Upper lobe of right lung (tissue), 1 donor: ENCODE measurements around the gene HAL. TPM values are rescaled to one million over a fixed set of nuclear protein-coding genes. Genes with fewer than 3 reads are reported as not detected.

Source experiments
- ATAC-seq: fragments of 200-7000 bp; cut with Tn5 transposase; one replicate; pipeline ENCODE4 v1.9.1; 2020; ENCODE audit warnings: mild to moderate bottlenecking, moderate library complexity
- DNase-seq: peaks from one replicate; pipeline ENCODE4 v3.0.0-alpha.2; 2020
- H3K27ac ChIP-seq: fragments of 200-600 bp; one replicate; pipeline ENCODE4 v1.8.0; 2022
- H3K27me3 ChIP-seq: fragments of 200-600 bp; one replicate; pipeline ENCODE4 v1.8.0; 2022; ENCODE audit warnings: mild to moderate bottlenecking
- H3K36me3 ChIP-seq: fragments of 200-600 bp; one replicate; pipeline ENCODE4 v1.8.0; 2022
- H3K4me1 ChIP-seq: fragments of 200-600 bp; one replicate; pipeline ENCODE4 v1.8.0; 2022
- H3K4me3 ChIP-seq: fragments of 200-600 bp; one replicate; pipeline ENCODE4 v1.8.0; 2022; ENCODE audit warnings: mild to moderate bottlenecking
- H3K9me3 ChIP-seq: fragments of 200-600 bp; one replicate; pipeline ENCODE4 v1.8.0; 2022
- CTCF ChIP-seq: fragments of 200-600 bp; IDR thresholded peaks from one replicate; pipeline ENCODE4 v1.8.0; 2022; ENCODE audit warnings: antibody characterized with exemption
- intact Hi-C: fragments of 100-400 bp; cut with DNase I; formaldehyde crosslinking; loops from one replicate; pipeline ENCODE4 v1.11.0; 2022
- long read RNA-seq: library from polyadenylated mRNA; unstranded; transcript quantifications from one replicate; pipeline ENCODE4 v2.0.0, GENCODE V29; 2021
- total RNA-seq: library from RNA; stranded (reverse); fragmentation: NEBNext Ultra II Directional; extraction: Animal tissue kit (Norgen Biotek cat#: 25700); gene quantifications from one replicate; pipeline ENCODE4 v1.2.1, GENCODE V29; 2021
- donor health status: DM: no; HTN: yes; CAD: no; lungs with severe emphysema.

Gene HAL
- 6.2 TPM for total RNA-seq
- long read RNA-seq, partial matches to known transcripts = 4 of 7 reads
- long read RNA-seq, other reads (novel, unspliced or antisense) = 3 of 7 reads

GRCh38 chr12:95996034-95996658 lies at the start of gene HAL:
Gene HAL (minus strand): TSS chr12:95996344. CDS start chr12:95995910, 434 bp downstream.
- H3K4me1 ChIP-seq = peaks cover 23% of the 10 kb centered on the region
- peak; percentile 77 for ATAC-seq
- TF ChIP-seq CTCF = no peak
- intact Hi-C loops = no loop called here
- peak; percentile 67 for DNase-seq
- peaks cover 15% of the 10 kb centered on the region for H3K36me3 ChIP-seq
- no peaks in the 10 kb centered on the region for H3K27me3 ChIP-seq
- no peaks in the 10 kb centered on the region for H3K9me3 ChIP-seq
- H3K27ac ChIP-seq = peak within 1 kb of the TSS; percentile 43
- no peak within 1 kb of the TSS for H3K4me3 ChIP-seq

- Histone ChIP-seq H3K9me3 (no peaks in the 10 kb centered on the region), H3K36me3 (no peaks in the 10 kb centered on the region), H3K27ac (peak overlapping the region; percentile 79), H3K27me3 (no peaks in the 10 kb centered on the region), H3K4me1 (peaks cover 45% of the 10 kb centered on the region), H3K4me3 (no peak overlapping the region)
- TF ChIP-seq CTCF = no peak
- intact Hi-C loops = no loop called here
- DNase-seq = peak; percentile 73
- ATAC-seq = peak; percentile 70
Measured at GRCh38 chr12:96045566-96045965, 49.4 kb upstream of the HAL start.

GRCh38 chr12:96044943-96045290 lies 48.8 kb upstream of the HAL start:
- peak overlapping the region; percentile 60 for H3K27ac ChIP-seq

GRCh38 chr12:96044017-96044942 lies 48.1 kb upstream of the HAL start:
- Histone ChIP-seq H3K27me3 (no peaks in the 10 kb centered on the region), H3K9me3 (no peaks in the 10 kb centered on the region), H3K4me3 (no peak overlapping the region), H3K4me1 (peaks cover 39% of the 10 kb centered on the region), H3K36me3 (no peaks in the 10 kb centered on the region), H3K27ac (peak overlapping the region; percentile 60)
- ATAC-seq = peak; percentile 8
- DNase-seq = no peak
- intact Hi-C loops = no loop called here
- no peak for TF ChIP-seq CTCF

More at GRCh38 chr12:96044943-96045290, 48.8 kb upstream of the HAL start:
- DNase-seq = no peak
- Histone ChIP-seq H3K9me3 (no peaks in the 10 kb centered on the region), H3K4me3 (no peak overlapping the region), H3K27me3 (no peaks in the 10 kb centered on the region), H3K36me3 (no peaks in the 10 kb centered on the region), H3K4me1 (peaks cover 45% of the 10 kb centered on the region)
- no peak for TF ChIP-seq CTCF
- intact Hi-C loops = no loop called here
- peak; percentile 27 for ATAC-seq

- peaks cover 13% of the 10 kb centered on the region for H3K4me1 ChIP-seq
- H3K27me3 ChIP-seq = no peaks in the 10 kb centered on the region
- DNase-seq (no peak), ATAC-seq (no peak)
- no peaks in the 10 kb centered on the region for H3K36me3 ChIP-seq
- TF ChIP-seq CTCF = no peak
- no peaks in the 10 kb centered on the region for H3K9me3 ChIP-seq
- H3K4me3 ChIP-seq = no peak overlapping the region
- H3K27ac ChIP-seq = no peak overlapping the region
- intact Hi-C loops = no loop called here
Measured at GRCh38 chr12:96041181-96041580, 45.0 kb upstream of the HAL start.
